ENCODE results near the gene PRND. TPM values are rescaled to one million over a fixed set of nuclear protein-coding genes. Genes with fewer than 3 reads are reported as not detected.
"Not testable (repeated sequence)": the region's sequence is repeated elsewhere in the genome, so short reads cannot be mapped to it uniquely, and the experiment has no call there.

Gene PRND
- total RNA-seq, 4 donors from 2014 or later: under 0.01 TPM; not detected in 3

DNA sequence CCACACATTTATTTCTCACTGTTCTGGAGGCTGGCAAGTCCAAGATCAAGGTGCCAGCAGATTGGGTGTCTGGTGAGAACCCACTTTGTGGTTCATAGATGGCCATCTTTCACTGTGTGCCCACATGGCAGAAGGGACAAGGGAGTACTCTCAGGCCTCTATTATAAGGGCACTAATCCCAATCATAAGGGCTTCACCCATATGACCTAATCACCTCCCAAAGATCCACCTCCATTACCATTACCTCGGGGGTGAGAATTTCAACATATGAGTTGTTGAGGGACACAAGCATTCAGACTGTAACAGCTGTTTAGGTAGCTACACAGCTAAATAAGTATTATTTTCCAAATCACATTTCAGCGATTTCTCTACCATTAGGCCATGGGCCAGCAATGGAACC is 2.5 kb upstream of the PRND start:
- TF ChIP-seq EP300 (IDR thresholded peaks at IDR 0.05) (no peak), POLR2A (IDR thresholded peaks at IDR 0.05) (no peak)
- TF ChIP-seq, protein P1, sequence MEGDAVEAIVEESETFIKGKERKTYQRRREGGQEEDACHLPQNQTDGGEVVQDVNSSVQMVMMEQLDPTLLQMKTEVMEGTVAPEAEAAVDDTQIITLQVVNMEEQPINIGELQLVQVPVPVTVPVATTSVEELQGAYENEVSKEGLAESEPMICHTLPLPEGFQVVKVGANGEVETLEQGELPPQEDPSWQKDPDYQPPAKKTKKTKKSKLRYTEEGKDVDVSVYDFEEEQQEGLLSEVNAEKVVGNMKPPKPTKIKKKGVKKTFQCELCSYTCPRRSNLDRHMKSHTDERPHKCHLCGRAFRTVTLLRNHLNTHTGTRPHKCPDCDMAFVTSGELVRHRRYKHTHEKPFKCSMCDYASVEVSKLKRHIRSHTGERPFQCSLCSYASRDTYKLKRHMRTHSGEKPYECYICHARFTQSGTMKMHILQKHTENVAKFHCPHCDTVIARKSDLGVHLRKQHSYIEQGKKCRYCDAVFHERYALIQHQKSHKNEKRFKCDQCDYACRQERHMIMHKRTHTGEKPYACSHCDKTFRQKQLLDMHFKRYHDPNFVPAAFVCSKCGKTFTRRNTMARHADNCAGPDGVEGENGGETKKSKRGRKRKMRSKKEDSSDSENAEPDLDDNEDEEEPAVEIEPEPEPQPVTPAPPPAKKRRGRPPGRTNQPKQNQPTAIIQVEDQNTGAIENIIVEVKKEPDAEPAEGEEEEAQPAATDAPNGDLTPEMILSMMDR (IDR thresholded peaks at IDR 0.05): no peak
- Histone ChIP-seq H3K36me3 (no peaks in the 10 kb centered on the region), H3K9me3 (no peaks in the 10 kb centered on the region), H3K27me3 (no peaks in the 10 kb centered on the region), H3K4me1 (peaks cover 0 to 22% (median 9%) of the 10 kb centered on the region in 4 donors), H3K27ac (peak overlapping the region; percentile 66 to 91 (median 86)), H3K4me3 (no peak overlapping the region)
- no peak for DNase-seq (ENCODE audit: low spot score in 2 of 2)
- 95 to 98% methylated on average over 2 of the region's 2 CpGs for WGBS, 2 donors

DNA sequence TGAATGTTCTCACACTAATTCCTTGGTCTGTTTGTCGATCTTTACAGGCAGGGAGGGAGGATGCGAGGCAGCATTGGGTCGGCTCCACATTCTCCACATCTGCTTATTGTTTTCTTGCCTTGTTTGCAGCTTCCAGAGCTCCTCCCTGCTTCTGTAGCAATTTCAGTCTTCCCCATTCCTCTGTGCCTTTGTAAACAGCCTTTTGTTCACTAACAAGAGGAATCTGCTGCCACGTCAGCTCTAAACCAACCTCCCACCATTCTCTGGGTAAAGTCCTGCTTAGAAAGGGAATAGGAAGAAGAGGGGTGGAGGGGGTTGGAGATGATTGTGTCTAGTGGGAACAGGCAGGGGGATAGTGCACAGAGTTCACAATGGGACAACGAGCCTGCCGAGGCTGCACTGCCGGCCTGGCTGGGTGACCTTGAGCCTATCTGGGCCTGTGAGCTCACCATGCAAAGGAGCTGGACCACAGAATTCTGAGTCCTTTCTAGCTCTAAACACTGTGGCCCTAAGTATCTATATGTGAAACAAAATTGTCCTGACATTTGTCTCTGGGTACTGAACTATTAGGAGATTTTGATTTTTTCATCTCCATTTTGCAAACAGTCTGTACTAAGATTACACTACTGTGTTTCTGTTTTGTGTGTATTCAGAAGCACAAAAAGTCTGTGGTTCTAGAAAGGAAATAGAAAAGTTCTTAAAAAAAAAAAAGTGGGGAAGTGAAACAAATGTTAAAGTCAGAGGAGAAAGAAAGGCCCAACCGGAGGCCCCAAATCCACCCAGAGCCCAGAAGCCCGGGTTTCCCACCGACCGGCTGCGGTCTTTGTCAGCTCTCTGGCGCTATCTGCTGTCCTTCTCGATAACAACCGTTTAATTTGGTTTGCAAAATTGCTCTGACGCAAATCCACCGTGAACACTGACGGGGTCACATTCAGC is 1.4 kb upstream of the PRND start:
- TF ChIP-seq POLR2A (IDR thresholded peaks at IDR 0.05): no peak
- peak; percentile 17 to 86 for TF ChIP-seq EP300 (IDR thresholded peaks at IDR 0.05)
- TF ChIP-seq, protein P1 (IDR thresholded peaks at IDR 0.05): peak; percentile 70 to 89 (median 74)
- Histone ChIP-seq H3K9me3 (no peaks in the 10 kb centered on the region), H3K27ac (peak overlapping the region; percentile 66 to 91 (median 86)), H3K4me3 (no peak overlapping the region), H3K4me1 (peaks cover 0 to 22% (median 9%) of the 10 kb centered on the region in 4 donors), H3K36me3 (no peaks in the 10 kb centered on the region), H3K27me3 (no peaks in the 10 kb centered on the region)
- WGBS, 2 donors: 9 to 10% methylated on average over 18 of the region's 18 CpGs
- DNase-seq (ENCODE audit: low spot score in 2 of 2): peak; percentile 61 to 79

DNA sequence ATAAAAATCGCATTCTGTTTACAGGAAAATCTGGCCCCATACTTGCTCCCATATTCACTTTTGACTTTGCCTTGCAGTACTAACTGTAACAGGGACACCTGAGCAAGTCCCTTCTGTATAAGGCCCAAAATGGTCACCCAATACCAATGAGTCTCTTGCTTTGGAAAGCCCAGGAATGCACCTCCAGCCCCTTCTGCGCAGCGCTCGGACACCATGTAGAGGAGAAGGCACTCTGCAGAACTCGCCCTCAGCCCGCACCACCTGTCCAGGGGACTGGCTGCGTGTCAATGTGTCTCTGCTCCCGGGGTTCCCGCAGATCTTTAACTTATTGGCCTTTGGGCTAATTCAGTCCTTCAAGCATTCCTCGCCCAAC is 746 bp upstream of the PRND start:
- peaks cover 0 to 22% (median 9%) of the 10 kb centered on the region in 4 donors for H3K4me1 ChIP-seq
- H3K36me3 ChIP-seq: no peaks in the 10 kb centered on the region
- 39 to 41% methylated on average over 10 of the region's 10 CpGs for WGBS, 2 donors
- TF ChIP-seq POLR2A (IDR thresholded peaks at IDR 0.05) (peak in 1 of 2 donors; percentile 11), EP300 (IDR thresholded peaks at IDR 0.05) (no peak)
- TF ChIP-seq, protein P1 (IDR thresholded peaks at IDR 0.05): no peak
- no peaks in the 10 kb centered on the region for H3K9me3 ChIP-seq
- H3K27me3 ChIP-seq: no peaks in the 10 kb centered on the region
- DNase-seq (ENCODE audit: low spot score in 2 of 2): no peak
- H3K27ac ChIP-seq: peak overlapping the region; percentile 66 to 91 (median 86)
- no peak overlapping the region for H3K4me3 ChIP-seq

DNA sequence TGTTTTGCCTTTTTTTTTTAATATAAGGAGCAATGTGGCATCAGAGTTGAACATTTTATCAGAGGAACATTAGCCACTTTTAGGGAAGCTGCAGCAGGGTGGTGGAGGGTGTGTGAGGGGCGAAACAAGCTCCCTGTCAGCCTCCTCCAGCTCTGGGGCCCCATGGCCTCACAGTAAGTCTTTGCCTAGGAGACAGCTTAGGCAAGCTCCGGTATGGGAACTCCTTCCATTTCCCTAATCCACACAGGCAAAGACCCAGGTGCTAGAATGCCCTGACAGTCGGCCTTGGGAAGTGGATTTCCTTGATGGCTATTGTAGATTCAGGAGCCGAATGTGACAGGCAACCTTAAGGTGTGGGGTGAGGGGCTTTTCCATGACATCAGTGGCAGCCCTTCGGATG is 862 bp downstream of the PRND start:
- Histone ChIP-seq H3K4me1 (peaks cover 0 to 36% (median 11%) of the 10 kb centered on the region in 4 donors), H3K4me3 (no peak overlapping the region), H3K27ac (peak overlapping the region in 1 of 4 donors; percentile 27), H3K36me3 (no peaks in the 10 kb centered on the region), H3K9me3 (no peaks in the 10 kb centered on the region), H3K27me3 (no peaks in the 10 kb centered on the region)
- whole genome bisulfite sequencing, 2 donors: 78 to 84% methylated on average over 5 of the region's 5 CpGs
- no peak for DNase-seq (ENCODE audit: low spot score in 2 of 2)
- no peak for TF ChIP-seq POLR2A (IDR thresholded peaks at IDR 0.05)
- TF ChIP-seq, protein P1 (IDR thresholded peaks at IDR 0.05): no peak
- TF ChIP-seq EP300 (IDR thresholded peaks at IDR 0.05): no peak

DNA sequence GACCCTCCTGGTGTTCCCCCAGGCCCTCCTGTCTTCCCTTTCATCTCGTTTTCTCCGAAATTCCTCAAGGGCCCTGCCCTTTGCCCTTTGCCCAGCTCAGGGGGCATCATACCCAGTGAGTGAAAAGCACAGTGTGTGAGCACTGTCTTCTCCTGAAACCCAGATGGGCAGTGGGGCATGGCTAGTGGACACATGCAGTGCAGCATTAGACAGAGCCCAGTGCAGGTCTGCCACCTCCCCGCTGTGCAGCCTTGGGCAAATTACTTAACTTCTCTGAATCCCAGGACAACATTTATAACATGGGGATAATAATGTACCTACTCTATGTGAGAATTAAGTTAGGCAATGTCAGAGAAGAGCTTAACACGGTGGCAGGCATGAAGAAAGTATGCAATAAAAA is 1.3 kb downstream of the PRND start:
- TF ChIP-seq, protein P1 (IDR thresholded peaks at IDR 0.05): no peak
- no peak for TF ChIP-seq POLR2A (IDR thresholded peaks at IDR 0.05)
- no peak for TF ChIP-seq EP300 (IDR thresholded peaks at IDR 0.05)
- Histone ChIP-seq H3K4me3 (no peak overlapping the region), H3K36me3 (no peaks in the 10 kb centered on the region), H3K27ac (peak overlapping the region in 1 of 4 donors; percentile 27), H3K4me1 (peaks cover 0 to 36% (median 11%) of the 10 kb centered on the region in 4 donors), H3K27me3 (no peaks in the 10 kb centered on the region), H3K9me3 (no peaks in the 10 kb centered on the region)
- WGBS, 2 donors: 63 to 65% methylated on average over 4 of the region's 4 CpGs
- DNase-seq (ENCODE audit: low spot score in 2 of 2): no peak

DNA sequence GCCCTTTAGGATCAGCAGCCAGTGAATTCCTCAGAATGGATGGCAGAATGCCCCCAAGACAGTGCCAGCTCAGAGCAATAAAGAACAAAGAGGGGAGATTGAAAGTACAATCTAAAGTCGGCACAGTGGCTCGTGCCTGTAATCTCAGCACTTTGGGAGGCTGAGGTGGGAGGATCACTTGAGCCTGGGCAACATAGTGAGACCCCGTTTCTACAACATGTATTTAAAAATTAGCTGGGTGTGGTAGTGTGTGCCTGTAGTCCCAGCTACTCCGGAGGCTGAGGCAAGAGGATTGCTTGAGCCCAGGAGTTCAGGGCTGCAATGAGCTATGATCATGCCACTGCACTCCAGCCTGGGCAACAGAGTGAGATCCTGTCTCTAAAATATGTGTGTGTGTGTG is 1.8 kb downstream of the PRND start:
- H3K27ac ChIP-seq, H3K27me3 ChIP-seq: not testable (repeated sequence)
- WGBS, 2 donors: 52 to 61% methylated on average over 4 of the region's 4 CpGs

More for the DNA sequence above, 1.8 kb downstream of the PRND start:
- H3K4me3 ChIP-seq; H3K9me3 ChIP-seq; DNase-seq (ENCODE audit: low spot score in 2 of 2); H3K36me3 ChIP-seq: not testable (repeated sequence)
- peaks cover 0 to 38% (median 12%) of the 10 kb centered on the region in 4 donors for H3K4me1 ChIP-seq

Measured in tibial nerve (tissue), 4 donors.